Heart left ventricle (tissue), 13 donors: Measurements from ENCODE around the gene CCDC117.

Source experiments
- CTCF ChIP-seq, 12 donors: fragments of 200-600 bp; sonication (generic) in 4 of 12; IDR thresholded peaks; one replicate each; pipeline versions ENCODE4 v1.5.0 to v1.8.0; 2018 to 2022; ENCODE audit warnings: antibody characterized with exemption in 12 of 12, mild to moderate bottlenecking in 5 of 12
- POLR2A ChIP-seq, 2 donors: fragments of 450-650 bp; IDR thresholded peaks; one replicate each; pipeline ENCODE4 v1.6.1; 2017; ENCODE audit warnings: antibody characterized with exemption in 2 of 2, mild to moderate bottlenecking in 2 of 2, moderate library complexity in 2 of 2
- donor health status: ischemic (EF 13 %, LVEDD 7.1; RV severe dilation, severe dysfunction).
- donor health status: DM: no; HTN: yes; CAD: no.
- donor health status: DM: no; HTN: no; CAD: no.
- donor health status: ischemic (EF 25% LVEDD 6.9; RV normal size, moderate dysfunction).
- donor health status: ischemic (EF 25% LVEDD 5.7; RV mildly dilated, moderate dysfunction).
- donor health status: ischemic (EF 35%, LVEDD 5.7; RV mildly dilated, moderate dysfunction).
- donor health status: nonischemic (EF 11% LVEDD 7.7; RV severe dilation, severe dysfunction).
- donor health status: DM: yes; HTN: yes; CAD: no.
- donor health status: PGD.
- donor health status: ischemic (EF 29% LVEDD 5.4; RV normal size, mild dysfunction).
- donor health status: nonischemic (EF 23%, LVEDD 6.1; RV moderate dilation, normal function).

GRCh38 chr22:28730179-28730578 lies 42.3 kb upstream of the CCDC117 start:
- no peak for TF ChIP-seq CTCF (IDR thresholded peaks at IDR 0.05)
- no peak for TF ChIP-seq POLR2A (IDR thresholded peaks at IDR 0.05)
